ENCODE measurements around the gene SMYD4. TPM values are rescaled to one million over a fixed set of nuclear protein-coding genes. Genes with fewer than 3 reads are reported as not detected.
A peak's percentile ranks its signal among the peaks of the same experiment; 100 is the strongest.

The SMYD4 gene
- total RNA-seq, 1 experiment from 2014 or later = 32.1 TPM

DNA sequence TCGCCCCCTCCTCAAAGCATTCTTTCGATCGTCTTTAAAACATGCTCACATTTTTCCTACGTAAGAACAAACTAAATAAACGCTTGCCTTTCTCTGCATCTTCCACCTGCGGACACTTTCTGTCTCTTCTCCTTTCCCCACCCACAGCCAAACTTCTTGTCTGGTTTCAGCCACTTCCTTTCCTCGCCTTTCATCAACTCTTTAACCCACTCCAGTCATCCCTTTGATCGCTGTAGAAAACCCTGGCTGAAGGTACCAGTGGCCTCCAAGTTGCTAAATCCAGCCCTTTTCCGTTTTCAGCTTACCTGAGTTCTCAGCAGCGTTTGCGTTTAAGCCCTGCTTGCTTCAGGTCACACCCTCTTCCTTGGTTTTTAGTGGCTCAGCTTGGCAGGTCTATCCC is 586 bp upstream of the SMYD4 start:
- H3K27me3 Mint-ChIP-seq (ENCODE audit: insufficient read depth, unreplicated experiment) = no peaks in the 10 kb centered on the region
- H3K4me3 Mint-ChIP-seq (ENCODE audit: unreplicated experiment) = peak overlapping the region; percentile 96
- ChIA-PET POLR2A (interaction anchor here (0.6 to 2.0 kb wide), 2 partner anchors 60 to 114 kb away, joined by 3 to 14 read pairs; no protein-coding TSS in a partner anchor), CTCF (interaction anchor here (0.8 kb wide), 1 partner anchor 117 kb away, joined by 4 read pairs; no protein-coding TSS in a partner anchor)
- Histone ChIP-seq H3K4me3 (ENCODE audit: low read depth, low read length) (peak overlapping the region; percentile 97), H3K36me3 (ENCODE audit: control insufficient read depth, insufficient read depth, low read length) (no peaks in the 10 kb centered on the region; the same call in 1 of the 2 replicates), H3K27me3 (replicated peaks; ENCODE audit: control insufficient read depth, insufficient read depth, low read length) (no peaks in the 10 kb centered on the region), H3K9me3 (no peaks in the 10 kb centered on the region), H3K4me1 (no peaks in the 10 kb centered on the region)
- H3K27ac Mint-ChIP-seq (ENCODE audit: unreplicated experiment) = peak overlapping the region; percentile 67
- peak in 1 of 2 experiments; percentile 29 for DNase-seq
- TF ChIP-seq, protein P1, sequence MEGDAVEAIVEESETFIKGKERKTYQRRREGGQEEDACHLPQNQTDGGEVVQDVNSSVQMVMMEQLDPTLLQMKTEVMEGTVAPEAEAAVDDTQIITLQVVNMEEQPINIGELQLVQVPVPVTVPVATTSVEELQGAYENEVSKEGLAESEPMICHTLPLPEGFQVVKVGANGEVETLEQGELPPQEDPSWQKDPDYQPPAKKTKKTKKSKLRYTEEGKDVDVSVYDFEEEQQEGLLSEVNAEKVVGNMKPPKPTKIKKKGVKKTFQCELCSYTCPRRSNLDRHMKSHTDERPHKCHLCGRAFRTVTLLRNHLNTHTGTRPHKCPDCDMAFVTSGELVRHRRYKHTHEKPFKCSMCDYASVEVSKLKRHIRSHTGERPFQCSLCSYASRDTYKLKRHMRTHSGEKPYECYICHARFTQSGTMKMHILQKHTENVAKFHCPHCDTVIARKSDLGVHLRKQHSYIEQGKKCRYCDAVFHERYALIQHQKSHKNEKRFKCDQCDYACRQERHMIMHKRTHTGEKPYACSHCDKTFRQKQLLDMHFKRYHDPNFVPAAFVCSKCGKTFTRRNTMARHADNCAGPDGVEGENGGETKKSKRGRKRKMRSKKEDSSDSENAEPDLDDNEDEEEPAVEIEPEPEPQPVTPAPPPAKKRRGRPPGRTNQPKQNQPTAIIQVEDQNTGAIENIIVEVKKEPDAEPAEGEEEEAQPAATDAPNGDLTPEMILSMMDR (IDR thresholded peaks at IDR 0.05; ENCODE audit: insufficient read depth in 1 of 2, low read depth in 1 of 2, low read length in 1 of 2, severe bottlenecking in 1 of 2, unreplicated experiment in 1 of 2) = no peak
- intact Hi-C loops (cut with micrococcal nuclease; ENCODE audit: unreplicated experiment) = no loop called here
- TSS peak; percentile 55 for BruUV-seq (replicated peaks)
- H3K4me1 Mint-ChIP-seq (ENCODE audit: low read depth, unreplicated experiment) = peaks cover 22% of the 10 kb centered on the region
- H3K36me3 Mint-ChIP-seq (ENCODE audit: insufficient read depth, unreplicated experiment) = peaks cover 31% of the 10 kb centered on the region
- no peaks in the 10 kb centered on the region for H3K9me3 Mint-ChIP-seq (ENCODE audit: unreplicated experiment)

DNA sequence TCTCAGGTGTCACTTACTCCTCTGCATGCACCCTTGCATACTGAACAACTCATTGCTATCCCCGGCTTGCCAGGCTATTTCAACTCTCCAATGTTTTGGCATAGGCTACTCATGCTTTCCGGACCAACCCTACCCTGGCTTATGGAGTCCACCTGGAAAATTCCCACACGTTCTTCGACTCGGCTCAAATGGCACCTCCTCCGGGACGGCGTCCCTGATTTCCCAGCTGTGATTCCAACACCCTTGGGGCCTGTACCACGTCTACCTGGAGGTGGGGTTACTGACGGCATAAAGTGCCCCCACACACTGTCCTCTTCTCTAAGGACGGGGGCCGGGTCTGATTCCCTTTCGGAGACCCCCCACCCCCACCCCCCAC is 498 bp downstream of the SMYD4 start:
- peak overlapping the region; percentile 67 for H3K27ac Mint-ChIP-seq (ENCODE audit: unreplicated experiment)
- CTCF ChIA-PET = interaction anchor here (0.5 to 0.8 kb wide), 3 partner anchors 116 to 479 kb away, joined by 3 to 4 read pairs (median 4); no protein-coding TSS in a partner anchor
- no TSS peak for BruUV-seq (replicated peaks)
- TF ChIP-seq, protein P1 (IDR thresholded peaks at IDR 0.05; ENCODE audit: insufficient read depth in 1 of 2, low read depth in 1 of 2, low read length in 1 of 2, severe bottlenecking in 1 of 2, unreplicated experiment in 1 of 2) = no peak
- H3K4me3 ChIP-seq (ENCODE audit: low read depth, low read length) = peak overlapping the region; percentile 97
- peak in 1 of 2 experiments; percentile 48 for DNase-seq
- no peaks in the 10 kb centered on the region for H3K4me1 ChIP-seq
- peaks cover 40% of the 10 kb centered on the region for H3K36me3 Mint-ChIP-seq (ENCODE audit: insufficient read depth, unreplicated experiment)
- POLR2A ChIA-PET = interaction anchor here (0.9 to 2.0 kb wide), 3 partner anchors 18 to 112 kb away, joined by 4 to 14 read pairs (median 8); no protein-coding TSS in a partner anchor
- H3K4me1 Mint-ChIP-seq (ENCODE audit: low read depth, unreplicated experiment) = peaks cover 22% of the 10 kb centered on the region
- no peaks in the 10 kb centered on the region; the same call in 1 of the 2 replicates for H3K36me3 ChIP-seq (ENCODE audit: control insufficient read depth, insufficient read depth, low read length)
- H3K9me3 ChIP-seq = no peaks in the 10 kb centered on the region
- no peaks in the 10 kb centered on the region for H3K27me3 Mint-ChIP-seq (ENCODE audit: insufficient read depth, unreplicated experiment)
- intact Hi-C loops (cut with micrococcal nuclease; ENCODE audit: unreplicated experiment) = no loop called here
- no peaks in the 10 kb centered on the region for H3K27me3 ChIP-seq (replicated peaks; ENCODE audit: control insufficient read depth, insufficient read depth, low read length)
- H3K9me3 Mint-ChIP-seq (ENCODE audit: unreplicated experiment) = no peaks in the 10 kb centered on the region
- H3K4me3 Mint-ChIP-seq (ENCODE audit: unreplicated experiment) = peak overlapping the region; percentile 96

DNA sequence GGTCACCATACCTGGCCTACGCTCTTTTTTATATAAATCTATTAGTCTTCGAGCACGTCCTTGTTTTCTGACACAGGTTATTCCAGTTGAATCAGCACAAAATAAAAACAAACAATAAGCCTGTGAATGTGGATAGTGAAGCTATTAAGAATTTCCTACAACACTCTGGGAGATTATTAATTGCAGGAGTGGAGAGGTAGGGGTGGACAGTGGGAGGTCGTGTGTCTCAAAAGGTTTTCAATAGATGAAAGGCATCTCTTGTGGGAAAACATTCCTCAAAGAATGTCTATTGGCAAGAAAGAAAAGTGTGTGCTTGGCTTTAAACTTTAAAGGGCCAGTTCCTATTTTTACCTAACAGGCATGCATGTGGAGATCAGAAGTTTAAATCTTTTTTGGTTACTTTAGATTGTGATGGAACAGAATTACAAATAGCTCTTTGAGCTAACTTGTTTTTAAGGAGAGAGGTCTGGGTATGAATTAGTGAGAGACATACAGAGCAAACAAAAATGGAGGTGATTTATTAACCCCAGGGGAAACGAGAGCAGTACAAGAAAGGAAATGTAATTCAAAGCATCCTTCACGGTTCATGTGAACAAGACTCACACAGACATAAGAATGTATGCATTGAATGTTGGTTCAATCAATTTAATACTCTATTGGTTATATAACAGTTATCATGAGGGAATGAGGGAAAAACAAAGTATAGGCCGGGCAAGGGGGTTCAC is 9.0 kb downstream of the SMYD4 start:
- no peak overlapping the region for H3K4me3 ChIP-seq (ENCODE audit: low read depth, low read length)
- Mint-ChIP-seq H3K27me3 (ENCODE audit: insufficient read depth, unreplicated experiment) (no peaks in the 10 kb centered on the region), H3K4me3 (ENCODE audit: unreplicated experiment) (no peak overlapping the region), H3K27ac (ENCODE audit: unreplicated experiment) (no peak overlapping the region), H3K9me3 (ENCODE audit: unreplicated experiment) (no peaks in the 10 kb centered on the region), H3K4me1 (ENCODE audit: low read depth, unreplicated experiment) (peaks cover 8% of the 10 kb centered on the region), H3K36me3 (ENCODE audit: insufficient read depth, unreplicated experiment) (peaks cover 57% of the 10 kb centered on the region)
- H3K27me3 ChIP-seq (replicated peaks; ENCODE audit: control insufficient read depth, insufficient read depth, low read length) = no peaks in the 10 kb centered on the region
- no peak for DNase-seq
- ChIA-PET POLR2A (no interaction called here), CTCF (no interaction called here)
- intact Hi-C loops (cut with micrococcal nuclease; ENCODE audit: unreplicated experiment) = no loop called here
- H3K36me3 ChIP-seq (ENCODE audit: control insufficient read depth, insufficient read depth, low read length) = no peaks in the 10 kb centered on the region
- no peaks in the 10 kb centered on the region for H3K4me1 ChIP-seq
- TF ChIP-seq, protein P1 (IDR thresholded peaks at IDR 0.05; ENCODE audit: insufficient read depth in 1 of 2, low read depth in 1 of 2, low read length in 1 of 2, severe bottlenecking in 1 of 2, unreplicated experiment in 1 of 2) = no peak
- no peaks in the 10 kb centered on the region for H3K9me3 ChIP-seq
- no TSS peak for BruUV-seq (replicated peaks)

All from Caco-2 (cell line).